ENCODE data around the gene TRAK1.

- no peak for TF ChIP-seq GABPA (IDR thresholded peaks at IDR 0.05; ENCODE audit: low read depth)
- no peak for TF ChIP-seq ZBTB33 (IDR thresholded peaks at IDR 0.05)
- no peak for TF ChIP-seq PBX3 (IDR thresholded peaks at IDR 0.05; ENCODE audit: insufficient replicate concordance, low read depth, low read length)
- TF ChIP-seq HDGF (IDR thresholded peaks at IDR 0.05): no peak
- TF ChIP-seq CTCF (IDR thresholded peaks at IDR 0.05 in 2 of 3, conservative IDR thresholded peaks at IDR 0.05 in 1 of 3; ENCODE audit: control insufficient read depth in 2 of 3, extremely low read depth in 1 of 3, insufficient read depth in 1 of 3, low read depth in 3 of 3, low read length in 3 of 3): no peak
- TF ChIP-seq BCLAF1 (IDR thresholded peaks at IDR 0.05): no peak
- TF ChIP-seq BRCA1 (IDR thresholded peaks at IDR 0.05; ENCODE audit: low read depth, low read length): no peak
- TF ChIP-seq MXI1 (IDR thresholded peaks at IDR 0.05; ENCODE audit: low read depth, low read length): no peak
- no peak for TF ChIP-seq MYC (IDR thresholded peaks at IDR 0.05; ENCODE audit: insufficient read depth, insufficient read length, insufficient replicate concordance, low read length, severe bottlenecking)
- TF ChIP-seq SIX5 (IDR thresholded peaks at IDR 0.05; ENCODE audit: low read depth, low read length, severe bottlenecking): no peak
- no peak for TF ChIP-seq POLR2A (IDR thresholded peaks at IDR 0.05; ENCODE audit: low read depth, low read length)
- no peak for TF ChIP-seq USF2 (IDR thresholded peaks at IDR 0.05; ENCODE audit: borderline replicate concordance, low read depth, low read length)
- TF ChIP-seq FOS (IDR thresholded peaks at IDR 0.05; ENCODE audit: borderline replicate concordance, extremely low read depth, insufficient read length): no peak
These were observed 12.5 kb upstream of the TRAK1 start for GRCh38 chr3:42078677-42079076.

Data from GM12878 (cell line).